Body of pancreas (tissue), 4 donors: ENCODE measurements around the gene PCDH15. TPM values are rescaled to one million over a fixed set of nuclear protein-coding genes. Genes with fewer than 3 reads are reported as not detected.

Source experiments
- ATAC-seq: fragments of 150-250 bp; one replicate; pipeline ENCODE4 v1.9.1; 2016
- DNase-seq, 4 donors: peaks; one replicate each; pipeline ENCODE4 v3.0.0-alpha.2; 2019
- H3K27ac ChIP-seq, 4 donors: fragments of 200-600 bp; sonication (generic); 1 replicate in 3 of 4; 2 replicates in 1 of 4; pipeline versions ENCODE4 v1.5.1 to v1.6.1; 2016 to 2019; ENCODE audit warnings: mild to moderate bottlenecking in 1 of 4, mixed read lengths in 1 of 4, moderate library complexity in 1 of 4
- H3K27me3 ChIP-seq, 2 donors: fragments of 200-600 bp; sonication (generic); one replicate each; pipeline ENCODE4 v1.6.0; 2016; ENCODE audit warnings: mild to moderate bottlenecking in 1 of 2
- H3K36me3 ChIP-seq, 2 donors: fragments of 200-600 bp; sonication (generic); replicated peaks in 1 of 2; 2 replicates each; pipeline ENCODE4 v1.5.1; 2016; ENCODE audit warnings: low read depth in 2 of 2; ENCODE audit not compliant: insufficient read depth in 1 of 2
- H3K4me1 ChIP-seq: fragments of 200-600 bp; sonication (generic); one replicate; pipeline ENCODE4 v1.6.0; 2016
- H3K4me3 ChIP-seq, 2 donors: fragments of 200-600 bp; sonication (generic); 1 replicate in 1 of 2; 2 replicates in 1 of 2; pipeline ENCODE4 v1.5.1; 2016 to 2019
- H3K9me3 ChIP-seq, 3 donors: fragments of 200-600 bp; sonication (generic); 1 replicate in 2 of 3; 2 replicates in 1 of 3; pipeline ENCODE4 v1.5.1; 2016
- POLR2A ChIP-seq, 3 donors: fragments of 450-650 bp; IDR thresholded peaks; one replicate each; pipeline ENCODE4 v1.6.1; 2016; ENCODE audit warnings: antibody characterized with exemption in 3 of 3, mild to moderate bottlenecking in 2 of 3
- WGBS, 2 donors: methylation state at CpG; one replicate each; pipeline ENCODE4 v1.1.5; 2017; 5-methylcytosine and 5-hydroxymethylcytosine counted together
- intact Hi-C: fragments of 100-400 bp; cut with DNase I; formaldehyde crosslinking; loops from one replicate; pipeline ENCODE4 v1.15.1; 2023
- total RNA-seq, 2 donors: library from RNA; depleted of rRNA; stranded (reverse); fragments of >200 nt; gene quantifications; one replicate each; pipeline ENCODE4 v1.1.0, GENCODE V29; 2016
- TF ChIP-seq, protein P1 (sequence below), 7 experiments: fragments of 450-650 bp in 4 of 7; fragments of 200-600 bp in 3 of 7; sonication (generic) in 3 of 7; IDR thresholded peaks; one replicate each; pipeline ENCODE4 v1.5.1; 2016 to 2019; ENCODE audit warnings: antibody characterized with exemption in 7 of 7

The PCDH15 gene
- total RNA-seq, 2 donors from 2014 or later, result not detected

DNA sequence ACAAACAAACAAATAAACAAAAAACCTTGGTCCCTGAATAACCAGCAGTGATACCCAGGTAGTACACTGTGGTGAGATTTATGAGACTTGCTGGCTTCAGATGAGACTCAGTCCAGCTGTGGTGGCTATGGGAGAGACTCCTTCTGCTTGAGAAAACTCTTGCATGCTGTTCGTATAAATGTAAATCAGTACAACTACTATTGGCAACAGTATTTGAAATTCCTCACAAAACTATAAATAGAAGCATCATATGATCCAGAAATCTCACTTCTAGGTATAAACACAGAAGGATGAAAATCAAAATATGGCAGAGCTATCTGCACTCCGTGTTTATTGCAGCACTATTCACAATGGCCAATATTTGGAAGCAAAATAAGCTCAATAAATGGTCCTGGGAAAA lies 692.1 kb downstream of the PCDH15 start:
- 52 to 60% methylated on average over 2 of the region's 2 CpGs for WGBS, 2 donors
- H3K4me1 ChIP-seq, result no peaks in the 10 kb centered on the region
- TF ChIP-seq, protein P1, sequence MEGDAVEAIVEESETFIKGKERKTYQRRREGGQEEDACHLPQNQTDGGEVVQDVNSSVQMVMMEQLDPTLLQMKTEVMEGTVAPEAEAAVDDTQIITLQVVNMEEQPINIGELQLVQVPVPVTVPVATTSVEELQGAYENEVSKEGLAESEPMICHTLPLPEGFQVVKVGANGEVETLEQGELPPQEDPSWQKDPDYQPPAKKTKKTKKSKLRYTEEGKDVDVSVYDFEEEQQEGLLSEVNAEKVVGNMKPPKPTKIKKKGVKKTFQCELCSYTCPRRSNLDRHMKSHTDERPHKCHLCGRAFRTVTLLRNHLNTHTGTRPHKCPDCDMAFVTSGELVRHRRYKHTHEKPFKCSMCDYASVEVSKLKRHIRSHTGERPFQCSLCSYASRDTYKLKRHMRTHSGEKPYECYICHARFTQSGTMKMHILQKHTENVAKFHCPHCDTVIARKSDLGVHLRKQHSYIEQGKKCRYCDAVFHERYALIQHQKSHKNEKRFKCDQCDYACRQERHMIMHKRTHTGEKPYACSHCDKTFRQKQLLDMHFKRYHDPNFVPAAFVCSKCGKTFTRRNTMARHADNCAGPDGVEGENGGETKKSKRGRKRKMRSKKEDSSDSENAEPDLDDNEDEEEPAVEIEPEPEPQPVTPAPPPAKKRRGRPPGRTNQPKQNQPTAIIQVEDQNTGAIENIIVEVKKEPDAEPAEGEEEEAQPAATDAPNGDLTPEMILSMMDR (IDR thresholded peaks at IDR 0.05), result no peak
- TF ChIP-seq POLR2A (IDR thresholded peaks at IDR 0.05), result no peak
- no peaks in the 10 kb centered on the region for H3K36me3 ChIP-seq
- intact Hi-C loops, result no loop called here
- H3K4me3 ChIP-seq, result no peak overlapping the region
- no peak for DNase-seq
- H3K27me3 ChIP-seq, result no peaks in the 10 kb centered on the region
- no peak for ATAC-seq
- H3K9me3 ChIP-seq, result no peaks in the 10 kb centered on the region
- H3K27ac ChIP-seq, result no peak overlapping the region

DNA sequence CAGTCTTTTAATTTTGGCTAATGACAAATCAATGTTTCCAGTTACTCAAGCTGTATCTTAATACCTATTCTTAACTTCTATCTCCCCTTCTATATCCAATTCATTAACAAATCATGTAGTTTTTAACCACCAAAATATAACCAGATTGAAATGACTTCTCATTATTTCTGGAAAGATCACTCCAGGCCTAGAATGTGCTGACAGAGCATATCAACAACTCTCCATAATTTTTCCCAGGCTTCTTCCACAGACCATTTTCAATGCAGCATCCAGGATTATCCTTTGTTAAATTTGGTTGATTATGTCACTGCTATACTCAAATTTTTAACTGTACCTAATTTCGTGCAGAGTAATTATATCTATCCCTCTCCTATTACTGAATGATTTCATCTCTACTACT lies 704.1 kb downstream of the PCDH15 start:
- H3K36me3 ChIP-seq, result no peaks in the 10 kb centered on the region
- ATAC-seq (no peak), DNase-seq (no peak)

DNA sequence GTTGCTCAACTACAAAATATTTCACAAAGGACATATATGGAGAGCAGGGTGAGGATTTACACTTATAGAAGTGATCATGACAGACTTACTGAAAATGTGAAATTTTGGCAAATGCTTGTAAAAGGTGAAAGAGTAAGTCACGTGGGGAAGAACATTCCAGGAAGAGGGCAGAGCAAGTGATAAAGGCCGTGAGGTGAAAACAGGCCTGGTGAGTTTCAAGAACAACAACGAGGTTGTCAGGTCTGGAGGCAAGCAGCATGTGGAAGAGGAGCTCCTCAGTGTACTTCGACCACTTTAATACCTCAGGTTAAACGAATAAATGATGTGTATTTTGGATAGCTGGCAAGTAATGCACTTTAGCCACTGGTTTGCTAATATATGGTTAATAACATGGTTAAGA lies 706.7 kb downstream of the PCDH15 start:
- DNase-seq, result no peak
- TF ChIP-seq, protein P1 (IDR thresholded peaks at IDR 0.05), result no peak
- no peak for TF ChIP-seq POLR2A (IDR thresholded peaks at IDR 0.05)
- no peak for ATAC-seq

More for the DNA sequence above, 704.1 kb downstream of the PCDH15 start:
- TF ChIP-seq POLR2A (IDR thresholded peaks at IDR 0.05), result no peak
- TF ChIP-seq, protein P1 (IDR thresholded peaks at IDR 0.05), result no peak
- WGBS, 2 donors, result 46 to 58% methylated on average over 1 of the region's 1 CpG
- intact Hi-C loops, result no loop called here
- Histone ChIP-seq H3K27ac (no peak overlapping the region), H3K9me3 (no peaks in the 10 kb centered on the region), H3K4me3 (no peak overlapping the region), H3K27me3 (no peaks in the 10 kb centered on the region), H3K4me1 (no peaks in the 10 kb centered on the region)

DNA sequence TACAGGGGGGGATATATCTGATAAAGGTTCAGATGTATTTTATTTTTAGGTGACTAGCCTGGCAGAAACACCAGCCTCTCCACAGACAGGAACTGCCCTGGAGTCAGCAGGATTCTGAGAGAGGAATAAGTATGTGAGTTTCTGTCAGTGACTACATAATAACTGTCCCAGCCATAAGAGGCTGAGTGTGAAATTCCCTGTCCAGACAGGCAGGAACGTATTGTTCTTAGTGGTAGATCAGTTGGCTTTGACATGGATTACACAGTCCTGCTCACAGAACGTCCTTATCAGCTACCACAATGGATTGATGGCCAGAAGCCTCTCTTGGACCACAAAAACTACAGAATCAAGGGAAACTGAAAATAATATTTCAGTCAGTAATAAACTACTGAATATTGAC lies 709.8 kb downstream of the PCDH15 start:
- intact Hi-C loops, result no loop called here

More for the DNA sequence above, 706.7 kb downstream of the PCDH15 start:
- Histone ChIP-seq H3K27ac (no peak overlapping the region), H3K4me1 (no peaks in the 10 kb centered on the region), H3K27me3 (no peaks in the 10 kb centered on the region), H3K4me3 (no peak overlapping the region), H3K36me3 (no peaks in the 10 kb centered on the region), H3K9me3 (no peaks in the 10 kb centered on the region)
- intact Hi-C loops, result no loop called here
- 8 to 12% methylated on average over 5 of the region's 5 CpGs for WGBS, 2 donors

DNA sequence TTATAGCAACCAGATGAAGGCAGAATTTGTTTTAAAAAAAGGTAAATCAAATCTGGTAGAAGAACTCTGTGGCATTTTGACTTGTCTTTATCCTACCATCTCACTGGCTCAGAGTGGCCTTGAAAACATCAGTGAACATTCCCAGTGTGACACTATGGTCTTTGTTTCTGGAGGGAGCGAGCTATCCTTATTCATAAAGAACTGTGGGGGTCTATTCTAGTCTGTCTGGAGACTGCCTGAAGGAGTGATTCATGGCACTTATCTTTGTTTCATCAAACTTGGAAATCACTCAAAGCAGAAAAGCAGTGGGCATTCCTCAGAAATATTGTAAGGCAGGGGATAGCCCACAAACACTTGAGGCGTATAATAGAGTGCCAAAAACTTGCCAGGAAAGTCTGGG lies 719.1 kb downstream of the PCDH15 start:
- no peaks in the 10 kb centered on the region for H3K27me3 ChIP-seq
- WGBS, 2 donors, result 46 to 65% methylated on average over 2 of the region's 2 CpGs
- no peaks in the 10 kb centered on the region for H3K36me3 ChIP-seq
- H3K4me1 ChIP-seq, result no peaks in the 10 kb centered on the region
- DNase-seq (no peak), ATAC-seq (no peak)
- no peak overlapping the region for H3K4me3 ChIP-seq
- no peaks in the 10 kb centered on the region for H3K9me3 ChIP-seq
- H3K27ac ChIP-seq, result no peak overlapping the region
- TF ChIP-seq POLR2A (IDR thresholded peaks at IDR 0.05), result no peak
- TF ChIP-seq, protein P1 (IDR thresholded peaks at IDR 0.05), result no peak
- intact Hi-C loops, result no loop called here

More for the DNA sequence above, 709.8 kb downstream of the PCDH15 start:
- Histone ChIP-seq H3K4me1 (no peaks in the 10 kb centered on the region), H3K27me3 (no peaks in the 10 kb centered on the region), H3K9me3 (no peaks in the 10 kb centered on the region), H3K27ac (no peak overlapping the region), H3K36me3 (no peaks in the 10 kb centered on the region), H3K4me3 (no peak overlapping the region)
- 20 to 46% methylated on average over 2 of the region's 2 CpGs for WGBS, 2 donors
- TF ChIP-seq, protein P1 (IDR thresholded peaks at IDR 0.05), result no peak
- no peak for TF ChIP-seq POLR2A (IDR thresholded peaks at IDR 0.05)
- ATAC-seq, result no peak
- DNase-seq, result no peak
